RWPE2 (cell line): ENCODE results near the gene POLL.

Experiments
- ATAC-seq: fragments of 200-7000 bp; cut with Tn5 transposase; 3 replicates; pipeline ENCODE4 v1.9.1; 2021; ENCODE audit warnings: low read depth
- DNase-seq: peaks from one replicate; pipeline ENCODE4 v3.0.0-alpha.2; 2020; ENCODE audit warnings: low spot score
- H3K27ac ChIP-seq: fragments of 450-650 bp; 2 replicates; pipeline ENCODE4 v1.5.1; 2017; ENCODE audit warnings: mild to moderate bottlenecking; ENCODE audit not compliant: poor library complexity, severe bottlenecking
- H3K27me3 ChIP-seq: fragments of 250-450 bp; sonication (Bioruptor Pico); 2 replicates; pipeline ENCODE4 v1.5.1; 2021; ENCODE audit warnings: mild to moderate bottlenecking, moderate library complexity; ENCODE audit not compliant: insufficient read depth, poor library complexity, severe bottlenecking
- H3K36me3 ChIP-seq: fragments of 250-450 bp; sonication (Bioruptor Pico); 2 replicates; pipeline ENCODE4 v1.5.1; 2020; ENCODE audit warnings: low read depth, mild to moderate bottlenecking, moderate library complexity
- H3K4me1 ChIP-seq: fragments of 250-450 bp; sonication (Bioruptor Pico); 2 replicates; pipeline ENCODE4 v1.5.1; 2021; ENCODE audit warnings: mild to moderate bottlenecking, moderate library complexity; ENCODE audit not compliant: insufficient read depth, poor library complexity, severe bottlenecking
- H3K4me3 ChIP-seq: fragments of 250-450 bp; sonication (Bioruptor Pico); 2 replicates; pipeline ENCODE4 v1.5.1; 2021; ENCODE audit warnings: mild to moderate bottlenecking, moderate library complexity; ENCODE audit not compliant: severe bottlenecking
- H3K9me3 ChIP-seq: fragments of 250-450 bp; sonication (Bioruptor Pico); 2 replicates; pipeline ENCODE4 v1.5.1; 2021; ENCODE audit warnings: mild to moderate bottlenecking, moderate library complexity; ENCODE audit not compliant: severe bottlenecking
- CTCF ChIP-seq: fragments of 450-650 bp; IDR thresholded peaks from one replicate; pipeline ENCODE4 v1.5.1; 2017; ENCODE audit warnings: mild to moderate bottlenecking, moderate library complexity; ENCODE audit not compliant: poor library complexity, severe bottlenecking

Gene POLL

GRCh38 chr10:101614663-101615524 is 26.8 kb upstream of the POLL start:
- Histone ChIP-seq H3K4me1 (no peaks in the 10 kb centered on the region), H3K27me3 (no peaks in the 10 kb centered on the region), H3K27ac (no peak overlapping the region), H3K9me3 (no peaks in the 10 kb centered on the region), H3K36me3 (peaks cover 15% of the 10 kb centered on the region), H3K4me3 (no peak overlapping the region)
- ATAC-seq = no peak
- no peak for DNase-seq
- no peak for TF ChIP-seq CTCF

- Histone ChIP-seq H3K4me3 (no peak overlapping the region), H3K27ac (no peak overlapping the region), H3K27me3 (no peaks in the 10 kb centered on the region), H3K9me3 (no peaks in the 10 kb centered on the region), H3K4me1 (no peaks in the 10 kb centered on the region), H3K36me3 (peaks cover 23% of the 10 kb centered on the region)
- DNase-seq (no peak), ATAC-seq (no peak)
- TF ChIP-seq CTCF = no peak
These were observed 25.6 kb upstream of the POLL start for GRCh38 chr10:101613646-101614045.

DNA sequence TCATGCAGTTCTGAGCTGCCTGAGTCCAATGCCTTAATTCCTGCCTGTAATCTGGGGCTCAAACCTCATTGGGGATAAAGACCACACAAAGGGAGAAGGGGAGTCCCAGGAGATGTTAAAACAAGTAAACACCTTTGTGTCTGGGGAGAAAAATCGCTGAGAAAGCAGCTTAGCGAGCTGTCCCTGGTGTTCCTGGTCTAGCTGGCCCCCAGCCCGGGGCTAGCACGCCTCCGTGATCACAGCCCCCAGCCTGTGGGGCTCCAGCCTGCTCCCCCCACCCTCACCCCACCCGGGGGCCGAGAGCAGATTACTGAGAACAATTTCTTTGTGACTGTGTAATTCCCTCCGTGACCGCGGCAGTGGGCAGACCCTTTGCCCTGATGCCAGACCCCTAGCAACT is 24.8 kb upstream of the POLL start:
- H3K4me3 ChIP-seq = no peak overlapping the region
- no peaks in the 10 kb centered on the region for H3K4me1 ChIP-seq
- TF ChIP-seq CTCF = no peak
- H3K27ac ChIP-seq = no peak overlapping the region
- H3K27me3 ChIP-seq = no peaks in the 10 kb centered on the region
- peaks cover 23% of the 10 kb centered on the region for H3K36me3 ChIP-seq
- ATAC-seq (no peak), DNase-seq (no peak)
- no peaks in the 10 kb centered on the region for H3K9me3 ChIP-seq

- DNase-seq (no peak), ATAC-seq (no peak)
- Histone ChIP-seq H3K27ac (no peak overlapping the region), H3K36me3 (peaks cover 23% of the 10 kb centered on the region), H3K4me1 (no peaks in the 10 kb centered on the region), H3K9me3 (no peaks in the 10 kb centered on the region), H3K4me3 (no peak overlapping the region), H3K27me3 (no peaks in the 10 kb centered on the region)
- no peak for TF ChIP-seq CTCF
These were observed 24.0 kb upstream of the POLL start for GRCh38 chr10:101612086-101612485.
